GM21825 (cell line): ENCODE data around the gene KIAA2012.

Experiments
- ATAC-seq: cut with Tn5 transposase; IDR thresholded peaks from one replicate; pipeline ENCODE4 v1.9.1; 2021; ENCODE audit warnings: mild to moderate bottlenecking, moderate library complexity; ENCODE audit not compliant: unreplicated experiment

The KIAA2012 gene

GRCh38 chr2:202072737-202073401 is at the start of gene KIAA2012:
Gene KIAA2012, plus strand, starts transcription at chr2:202073255. Its CDS starts 373 bp downstream, at chr2:202073628.
- no peak for ATAC-seq

- ATAC-seq, result no peak
Observed at GRCh38 chr2:202023904-202024266, 49.2 kb upstream of the KIAA2012 start.

GRCh38 chr2:202024871-202025270 is 48.2 kb upstream of the KIAA2012 start:
- ATAC-seq, result no peak

GRCh38 chr2:202025816-202026215 is 47.2 kb upstream of the KIAA2012 start:
- ATAC-seq, result no peak

- ATAC-seq, result no peak
Observed at GRCh38 chr2:202026507-202026906, 46.5 kb upstream of the KIAA2012 start.

GRCh38 chr2:202030691-202031090 is 42.4 kb upstream of the KIAA2012 start:
- no peak for ATAC-seq

GRCh38 chr2:202031246-202031951 is 41.7 kb upstream of the KIAA2012 start:
- ATAC-seq, result no peak

GRCh38 chr2:202032846-202033316 is 40.2 kb upstream of the KIAA2012 start:
- peak; percentile 7 for ATAC-seq

- peak; percentile 88 for ATAC-seq
Observed at GRCh38 chr2:202033317-202034248, 39.5 kb upstream of the KIAA2012 start, which contains the start of gene FZD7. Gene FZD7, plus strand, starts transcription at chr2:202033855. Its CDS starts 793 bp downstream, at chr2:202034648.

- peak; percentile 2 for ATAC-seq
Observed at GRCh38 chr2:202034249-202035088, 38.6 kb upstream of the KIAA2012 start.

GRCh38 chr2:202035089-202035940 is 37.7 kb upstream of the KIAA2012 start:
- ATAC-seq, result no peak

GRCh38 chr2:202035941-202036372 is 37.1 kb upstream of the KIAA2012 start:
- no peak for ATAC-seq

GRCh38 chr2:202036601-202037037 is 36.4 kb upstream of the KIAA2012 start:
- ATAC-seq, result no peak

- ATAC-seq, result no peak
Observed at GRCh38 chr2:202037086-202037485, 36.0 kb upstream of the KIAA2012 start.

- no peak for ATAC-seq
Observed at GRCh38 chr2:202038471-202039277, 34.4 kb upstream of the KIAA2012 start.

- ATAC-seq, result no peak
Observed at GRCh38 chr2:202039278-202040078, 33.6 kb upstream of the KIAA2012 start.

GRCh38 chr2:202040079-202040844 is 32.8 kb upstream of the KIAA2012 start:
- no peak for ATAC-seq
